ENCODE measurements around the gene EIPR1.
"Not testable (repeated sequence)": the region's sequence is repeated elsewhere in the genome, so short reads cannot be mapped to it uniquely, and the experiment has no call there.

The EIPR1 gene

GRCh38 chr2:3377279-3377611 lies 373 bp downstream of the EIPR1 start:
- peak; percentile 59 for DNase-seq
- peak overlapping the region; percentile 73 for H3K9ac ChIP-seq (ENCODE audit: low read length)
- H3K4me3 ChIP-seq (ENCODE audit: low read length), result peak overlapping the region; percentile 96
- no peak overlapping the region for H2BK120ac ChIP-seq (ENCODE audit: low read depth, low read length)
- H3K79me1 ChIP-seq (ENCODE audit: low read length), result peaks cover 13% of the 10 kb centered on the region
- H2BK15ac ChIP-seq (replicated peaks; ENCODE audit: low read depth), result no peak overlapping the region
- peaks cover 3% of the 10 kb centered on the region for H3K4me1 ChIP-seq (ENCODE audit: control insufficient read depth, low read depth, low read length)
- no peak overlapping the region for H3K4ac ChIP-seq (ENCODE audit: low read depth, low read length)
- H2AK5ac ChIP-seq (ENCODE audit: low read length), result no peak overlapping the region
- H3K4me2 ChIP-seq (ENCODE audit: low read length), result peak overlapping the region; percentile 78
- no peak overlapping the region for H3K23ac ChIP-seq (ENCODE audit: low read length)
- H3K36me3 ChIP-seq (ENCODE audit: control insufficient read depth, insufficient read depth, low read length), result no peaks in the 10 kb centered on the region
- no peak overlapping the region for H3K18ac ChIP-seq (ENCODE audit: low read length)
- H2BK5ac ChIP-seq (ENCODE audit: low read length), result no peak overlapping the region
- peak overlapping the region; percentile 25 for H3K27ac ChIP-seq (ENCODE audit: low read depth, low read length)
- H4K8ac ChIP-seq (ENCODE audit: low read depth, low read length), result no peak overlapping the region
- no peaks in the 10 kb centered on the region for H3K27me3 ChIP-seq (ENCODE audit: insufficient read depth, low read length, poor library complexity)
- WGBS (ENCODE audit: extremely low coverage, insufficient coverage, low lambda C conversion rate), result no CpG with 5 or more reads among the region's 8 CpGs
- peaks cover 13% of the 10 kb centered on the region for H3K79me2 ChIP-seq (ENCODE audit: control insufficient read depth, insufficient read depth, low read length)
- no peak overlapping the region for H4K5ac ChIP-seq (ENCODE audit: low read length)
- H3K56ac ChIP-seq (ENCODE audit: low read length), result peak overlapping the region; percentile 88

GRCh38 chr2:3376821-3377220 lies 797 bp downstream of the EIPR1 start:
- Histone ChIP-seq H4K8ac (ENCODE audit: low read depth, low read length) (no peak overlapping the region), H3K9ac (ENCODE audit: low read length) (peak overlapping the region; percentile 61), H2BK5ac (ENCODE audit: low read length) (no peak overlapping the region), H3K79me1 (ENCODE audit: low read length) (peaks cover 13% of the 10 kb centered on the region), H2AK5ac (ENCODE audit: low read length) (no peak overlapping the region), H3K79me2 (ENCODE audit: control insufficient read depth, insufficient read depth, low read length) (peaks cover 13% of the 10 kb centered on the region), H3K23ac (ENCODE audit: low read length) (no peak overlapping the region), H2BK120ac (ENCODE audit: low read depth, low read length) (no peak overlapping the region), H3K36me3 (ENCODE audit: control insufficient read depth, insufficient read depth, low read length) (no peaks in the 10 kb centered on the region), H3K27ac (ENCODE audit: low read depth, low read length) (no peak overlapping the region), H3K4me3 (ENCODE audit: low read length) (peak overlapping the region; percentile 7), H3K18ac (ENCODE audit: low read length) (no peak overlapping the region), H3K4ac (ENCODE audit: low read depth, low read length) (no peak overlapping the region), H3K27me3 (ENCODE audit: insufficient read depth, low read length, poor library complexity) (no peaks in the 10 kb centered on the region), H3K4me1 (ENCODE audit: control insufficient read depth, low read depth, low read length) (peaks cover 3% of the 10 kb centered on the region), H4K5ac (ENCODE audit: low read length) (no peak overlapping the region), H3K4me2 (ENCODE audit: low read length) (peak overlapping the region; percentile 66), H2BK15ac (replicated peaks; ENCODE audit: low read depth) (no peak overlapping the region), H3K56ac (ENCODE audit: low read length) (peak overlapping the region; percentile 76)
- WGBS (ENCODE audit: extremely low coverage, insufficient coverage, low lambda C conversion rate), result no CpG with 5 or more reads among the region's 6 CpGs
- no peak for DNase-seq

GRCh38 chr2:3369340-3370181 lies 8.1 kb downstream of the EIPR1 start:
- H2AK5ac ChIP-seq (ENCODE audit: low read length), result not testable (repeated sequence)

GRCh38 chr2:3368261-3368722 lies 9.3 kb downstream of the EIPR1 start:
- Histone ChIP-seq H3K9ac (ENCODE audit: low read length) (no peak overlapping the region), H4K5ac (ENCODE audit: low read length) (no peak overlapping the region), H3K4me2 (ENCODE audit: low read length) (no peak overlapping the region), H3K27ac (ENCODE audit: low read depth, low read length) (no peak overlapping the region), H2AK5ac (ENCODE audit: low read length) (no peak overlapping the region), H3K79me2 (ENCODE audit: control insufficient read depth, insufficient read depth, low read length) (peaks cover 7% of the 10 kb centered on the region), H3K56ac (ENCODE audit: low read length) (no peak overlapping the region), H3K4ac (ENCODE audit: low read depth, low read length) (no peak overlapping the region), H3K4me1 (ENCODE audit: control insufficient read depth, low read depth, low read length) (no peaks in the 10 kb centered on the region), H3K4me3 (ENCODE audit: low read length) (no peak overlapping the region), H2BK15ac (replicated peaks; ENCODE audit: low read depth) (no peak overlapping the region), H3K23ac (ENCODE audit: low read length) (no peak overlapping the region), H3K36me3 (ENCODE audit: control insufficient read depth, insufficient read depth, low read length) (no peaks in the 10 kb centered on the region), H3K18ac (ENCODE audit: low read length) (no peak overlapping the region), H4K8ac (ENCODE audit: low read depth, low read length) (no peak overlapping the region), H3K27me3 (ENCODE audit: insufficient read depth, low read length, poor library complexity) (no peaks in the 10 kb centered on the region), H3K79me1 (ENCODE audit: low read length) (peaks cover 5% of the 10 kb centered on the region), H2BK120ac (ENCODE audit: low read depth, low read length) (no peak overlapping the region), H2BK5ac (ENCODE audit: low read length) (no peak overlapping the region)
- WGBS (ENCODE audit: extremely low coverage, insufficient coverage, low lambda C conversion rate), result no CpG with 5 or more reads among the region's 4 CpGs
- no peak for DNase-seq

More at GRCh38 chr2:3369340-3370181, 8.1 kb downstream of the EIPR1 start:
- H2BK120ac ChIP-seq (ENCODE audit: low read depth, low read length); H3K4me1 ChIP-seq (ENCODE audit: control insufficient read depth, low read depth, low read length); H3K18ac ChIP-seq (ENCODE audit: low read length); H3K4me3 ChIP-seq (ENCODE audit: low read length); H3K36me3 ChIP-seq (ENCODE audit: control insufficient read depth, insufficient read depth, low read length); H3K27ac ChIP-seq (ENCODE audit: low read depth, low read length); DNase-seq; H3K56ac ChIP-seq (ENCODE audit: low read length); H2BK15ac ChIP-seq (replicated peaks; ENCODE audit: low read depth); H3K79me2 ChIP-seq (ENCODE audit: control insufficient read depth, insufficient read depth, low read length); H3K23ac ChIP-seq (ENCODE audit: low read length); H3K9ac ChIP-seq (ENCODE audit: low read length); H3K4me2 ChIP-seq (ENCODE audit: low read length); H2BK5ac ChIP-seq (ENCODE audit: low read length); H3K4ac ChIP-seq (ENCODE audit: low read depth, low read length); H4K8ac ChIP-seq (ENCODE audit: low read depth, low read length); H4K5ac ChIP-seq (ENCODE audit: low read length); H3K27me3 ChIP-seq (ENCODE audit: insufficient read depth, low read length, poor library complexity); H3K79me1 ChIP-seq (ENCODE audit: low read length): not testable (repeated sequence)
- no CpG with 5 or more reads among the region's 34 CpGs for WGBS (ENCODE audit: extremely low coverage, insufficient coverage, low lambda C conversion rate)

- Histone ChIP-seq H4K5ac (ENCODE audit: low read length) (no peak overlapping the region), H2BK5ac (ENCODE audit: low read length) (no peak overlapping the region), H2AK5ac (ENCODE audit: low read length) (no peak overlapping the region), H3K36me3 (ENCODE audit: control insufficient read depth, insufficient read depth, low read length) (no peaks in the 10 kb centered on the region), H3K79me2 (ENCODE audit: control insufficient read depth, insufficient read depth, low read length) (peaks cover 13% of the 10 kb centered on the region), H3K27ac (ENCODE audit: low read depth, low read length) (no peak overlapping the region), H3K4me3 (ENCODE audit: low read length) (no peak overlapping the region), H3K9ac (ENCODE audit: low read length) (no peak overlapping the region), H3K18ac (ENCODE audit: low read length) (no peak overlapping the region), H2BK120ac (ENCODE audit: low read depth, low read length) (no peak overlapping the region), H3K4me1 (ENCODE audit: control insufficient read depth, low read depth, low read length) (no peaks in the 10 kb centered on the region), H3K4me2 (ENCODE audit: low read length) (no peak overlapping the region), H4K8ac (ENCODE audit: low read depth, low read length) (no peak overlapping the region), H3K4ac (ENCODE audit: low read depth, low read length) (no peak overlapping the region), H3K56ac (ENCODE audit: low read length) (no peak overlapping the region), H2BK15ac (replicated peaks; ENCODE audit: low read depth) (no peak overlapping the region), H3K79me1 (ENCODE audit: low read length) (peaks cover 15% of the 10 kb centered on the region), H3K23ac (ENCODE audit: low read length) (no peak overlapping the region), H3K27me3 (ENCODE audit: insufficient read depth, low read length, poor library complexity) (no peaks in the 10 kb centered on the region)
- no peak for DNase-seq
- no CpG with 5 or more reads among the region's 5 CpGs for WGBS (ENCODE audit: extremely low coverage, insufficient coverage, low lambda C conversion rate)
Observed at GRCh38 chr2:3365219-3365618, 12.4 kb downstream of the EIPR1 start.

All from mesendoderm (in vitro differentiated cells).